Measurements from ENCODE around the gene E2F7.

The E2F7 gene

DNA sequence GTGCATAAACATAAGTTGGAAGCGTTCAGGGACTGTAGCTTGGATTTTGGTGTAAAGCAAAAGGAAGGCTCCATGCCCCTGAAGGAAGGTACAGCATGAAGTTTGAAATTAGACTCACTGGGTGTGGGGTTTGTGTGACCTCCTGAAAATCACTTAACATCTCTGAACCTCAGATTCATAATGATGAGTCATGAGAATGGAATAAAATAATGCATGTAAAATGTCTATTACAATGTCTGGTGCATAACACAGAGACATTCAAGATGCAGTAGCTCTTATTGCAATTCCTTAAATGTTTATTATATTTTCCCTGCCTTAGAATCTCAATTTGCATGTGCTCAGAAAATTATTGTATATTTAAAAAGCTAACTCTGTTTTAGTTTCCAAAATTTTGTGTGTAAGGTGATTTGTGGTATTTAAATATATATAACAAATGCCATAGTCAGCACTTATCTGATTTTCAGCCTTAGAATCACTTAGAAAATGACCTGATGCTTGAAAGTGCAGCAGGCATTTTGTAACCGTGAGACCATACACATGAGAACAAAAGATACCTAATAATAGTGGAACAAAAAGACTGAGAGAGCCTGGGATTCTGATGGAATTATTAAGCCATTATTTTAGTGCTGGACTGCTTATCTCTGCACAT is 66.3 kb downstream of the E2F7 start:
- TF ChIP-seq, protein P1, sequence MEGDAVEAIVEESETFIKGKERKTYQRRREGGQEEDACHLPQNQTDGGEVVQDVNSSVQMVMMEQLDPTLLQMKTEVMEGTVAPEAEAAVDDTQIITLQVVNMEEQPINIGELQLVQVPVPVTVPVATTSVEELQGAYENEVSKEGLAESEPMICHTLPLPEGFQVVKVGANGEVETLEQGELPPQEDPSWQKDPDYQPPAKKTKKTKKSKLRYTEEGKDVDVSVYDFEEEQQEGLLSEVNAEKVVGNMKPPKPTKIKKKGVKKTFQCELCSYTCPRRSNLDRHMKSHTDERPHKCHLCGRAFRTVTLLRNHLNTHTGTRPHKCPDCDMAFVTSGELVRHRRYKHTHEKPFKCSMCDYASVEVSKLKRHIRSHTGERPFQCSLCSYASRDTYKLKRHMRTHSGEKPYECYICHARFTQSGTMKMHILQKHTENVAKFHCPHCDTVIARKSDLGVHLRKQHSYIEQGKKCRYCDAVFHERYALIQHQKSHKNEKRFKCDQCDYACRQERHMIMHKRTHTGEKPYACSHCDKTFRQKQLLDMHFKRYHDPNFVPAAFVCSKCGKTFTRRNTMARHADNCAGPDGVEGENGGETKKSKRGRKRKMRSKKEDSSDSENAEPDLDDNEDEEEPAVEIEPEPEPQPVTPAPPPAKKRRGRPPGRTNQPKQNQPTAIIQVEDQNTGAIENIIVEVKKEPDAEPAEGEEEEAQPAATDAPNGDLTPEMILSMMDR (IDR thresholded peaks at IDR 0.05; ENCODE audit: insufficient read depth, low read depth, low read length, missing control alignments), result no peak
- no peak for DNase-seq (ENCODE audit: low read depth)
- H3K4me3 ChIP-seq (ENCODE audit: low read length), result no peak overlapping the region

DNA sequence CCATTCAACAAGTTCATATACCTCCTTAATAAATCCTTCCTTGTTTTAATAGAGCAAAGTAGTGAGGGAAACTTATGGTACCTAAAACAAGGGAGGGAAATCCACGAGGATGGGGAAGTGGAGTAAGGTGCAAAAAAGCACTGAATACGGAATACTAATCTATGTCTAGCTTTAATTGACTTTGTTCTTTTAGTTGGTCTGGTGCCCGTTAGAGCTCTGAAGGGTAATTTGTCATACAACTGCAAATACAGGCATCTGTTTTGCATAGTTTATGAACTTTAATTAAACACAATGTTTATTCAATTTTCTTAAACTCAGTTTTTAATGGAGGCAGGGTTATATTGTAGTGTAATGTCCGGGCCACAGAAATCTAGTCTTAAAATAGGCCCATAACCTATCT is 67.0 kb downstream of the E2F7 start:
- DNase-seq (ENCODE audit: low read depth), result no peak
- H3K4me3 ChIP-seq (ENCODE audit: low read length), result no peak overlapping the region
- TF ChIP-seq, protein P1 (IDR thresholded peaks at IDR 0.05; ENCODE audit: insufficient read depth, low read depth, low read length, missing control alignments), result no peak

DNA sequence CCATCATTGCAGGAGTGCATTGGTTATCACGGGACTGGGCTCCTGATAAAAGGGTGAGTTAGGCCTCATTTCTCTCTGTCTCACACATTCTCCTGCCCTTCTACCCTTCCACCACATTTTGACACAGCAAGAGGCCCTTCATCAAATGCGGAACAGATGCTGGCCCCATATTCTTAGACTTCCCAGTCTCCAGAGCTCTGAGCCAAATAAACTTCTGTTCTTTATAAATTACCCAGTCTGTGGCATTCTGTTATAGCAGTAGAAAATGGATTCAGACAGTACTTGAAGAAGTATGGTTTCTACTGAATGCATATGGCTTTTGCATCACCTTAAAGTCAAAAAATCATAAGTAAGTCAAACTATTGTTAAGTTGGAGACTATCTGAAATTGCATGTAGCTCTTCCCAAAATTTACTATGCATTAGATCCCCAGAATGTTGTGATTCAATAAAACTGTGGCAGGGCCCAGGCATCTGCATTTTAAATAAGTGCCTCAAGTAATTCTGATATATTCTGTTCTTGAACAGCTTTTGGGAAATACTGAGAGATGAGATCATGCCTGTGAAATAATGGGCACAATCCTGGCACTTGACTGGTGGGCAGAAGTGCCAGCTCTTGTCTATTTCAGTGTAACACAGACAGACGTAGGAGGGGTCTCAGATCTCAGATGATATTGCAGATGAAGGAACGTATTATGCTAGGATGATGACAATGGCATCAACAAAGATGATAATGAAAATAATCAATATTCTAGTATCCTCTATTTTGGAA is 68.2 kb downstream of the E2F7 start:
- DNase-seq (ENCODE audit: low read depth), result no peak
- no peak overlapping the region for H3K4me3 ChIP-seq (ENCODE audit: low read length)
- TF ChIP-seq, protein P1 (IDR thresholded peaks at IDR 0.05; ENCODE audit: insufficient read depth, low read depth, low read length, missing control alignments), result no peak

DNA sequence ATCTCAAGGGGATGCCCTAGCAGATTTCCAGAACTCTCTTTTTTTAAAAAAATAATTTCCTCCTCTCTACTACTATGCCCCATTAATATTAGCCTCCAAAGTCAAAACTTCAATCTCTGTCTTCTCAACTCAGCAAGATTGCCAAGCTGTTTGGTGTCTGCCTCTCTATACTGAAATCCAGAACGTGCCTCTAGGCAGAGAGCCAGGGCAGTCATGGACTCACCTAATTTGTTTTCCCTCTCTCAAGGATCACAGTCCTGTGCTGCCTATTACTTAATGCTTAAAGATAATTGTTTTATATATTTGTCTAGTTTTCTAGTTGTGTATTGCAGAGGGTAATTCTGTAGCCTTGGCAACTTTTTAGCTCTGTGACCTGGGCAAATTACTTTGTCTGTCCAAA is 74.7 kb downstream of the E2F7 start:
- DNase-seq (ENCODE audit: low read depth), result no peak
- H3K4me3 ChIP-seq (ENCODE audit: low read length), result no peak overlapping the region
- TF ChIP-seq, protein P1 (IDR thresholded peaks at IDR 0.05; ENCODE audit: insufficient read depth, low read depth, low read length, missing control alignments), result no peak

DNA sequence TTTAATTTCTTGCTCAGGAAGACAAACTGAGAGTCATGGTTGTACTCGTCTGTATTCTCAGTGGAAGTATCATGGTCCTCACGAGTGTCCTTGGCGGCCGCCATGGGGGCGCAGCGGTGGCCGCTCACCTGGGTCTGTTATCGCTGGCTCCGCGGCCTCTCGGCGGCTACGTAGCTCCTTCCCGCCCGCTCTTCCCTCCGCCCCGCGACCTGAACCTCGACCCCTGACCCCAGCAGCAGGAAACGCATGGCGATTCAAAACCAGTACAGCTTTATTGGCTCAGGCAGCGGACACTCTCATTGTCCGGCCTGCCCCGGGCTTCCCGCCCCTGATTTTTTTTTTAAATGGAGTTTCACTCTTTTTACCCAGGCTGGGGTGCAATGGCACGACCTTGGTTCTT is 80.8 kb downstream of the E2F7 start:
- TF ChIP-seq, protein P1 (IDR thresholded peaks at IDR 0.05; ENCODE audit: insufficient read depth, low read depth, low read length, missing control alignments), result no peak
- DNase-seq (ENCODE audit: low read depth), result no peak

DNA sequence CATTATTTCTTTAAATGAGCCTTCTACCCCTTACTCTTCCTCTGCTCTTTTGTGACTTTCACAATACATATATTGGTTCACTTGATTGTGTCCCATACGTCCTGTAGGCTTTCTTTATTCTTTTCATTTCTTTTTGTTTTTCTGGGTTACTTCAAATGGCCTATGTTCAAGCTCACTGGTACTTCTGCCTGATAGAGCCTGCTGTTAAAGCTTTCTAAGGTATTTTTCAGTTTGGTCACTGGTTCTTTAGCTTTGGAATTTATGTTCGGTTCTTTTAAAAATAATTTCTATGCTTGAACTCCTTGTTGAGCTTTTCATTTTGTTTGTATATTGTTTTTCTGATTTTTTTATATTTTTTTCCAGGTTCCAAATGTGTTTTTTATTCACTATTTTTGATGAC is 81.9 kb downstream of the E2F7 start:
- DNase-seq (ENCODE audit: low read depth), result no peak
- TF ChIP-seq, protein P1 (IDR thresholded peaks at IDR 0.05; ENCODE audit: insufficient read depth, low read depth, low read length, missing control alignments), result no peak

More for the DNA sequence above, 80.8 kb downstream of the E2F7 start:
- no peak overlapping the region for H3K4me3 ChIP-seq (ENCODE audit: low read length)

More for the DNA sequence above, 81.9 kb downstream of the E2F7 start:
- H3K4me3 ChIP-seq (ENCODE audit: low read length), result no peak overlapping the region
